NCI-H1105 treated with DMSO at 0.1 percent for 48 hours (cell line): ENCODE results near the gene NUDC.
"Not testable (repeated sequence)": the region's sequence is repeated elsewhere in the genome, so short reads cannot be mapped to it uniquely, and the experiment has no call there.

Source experiments
- DNase-seq: peaks from one replicate; lab custom pipeline; 2025; lab: John Stamatoyannopoulos, UW

NUDC gene

DNA sequence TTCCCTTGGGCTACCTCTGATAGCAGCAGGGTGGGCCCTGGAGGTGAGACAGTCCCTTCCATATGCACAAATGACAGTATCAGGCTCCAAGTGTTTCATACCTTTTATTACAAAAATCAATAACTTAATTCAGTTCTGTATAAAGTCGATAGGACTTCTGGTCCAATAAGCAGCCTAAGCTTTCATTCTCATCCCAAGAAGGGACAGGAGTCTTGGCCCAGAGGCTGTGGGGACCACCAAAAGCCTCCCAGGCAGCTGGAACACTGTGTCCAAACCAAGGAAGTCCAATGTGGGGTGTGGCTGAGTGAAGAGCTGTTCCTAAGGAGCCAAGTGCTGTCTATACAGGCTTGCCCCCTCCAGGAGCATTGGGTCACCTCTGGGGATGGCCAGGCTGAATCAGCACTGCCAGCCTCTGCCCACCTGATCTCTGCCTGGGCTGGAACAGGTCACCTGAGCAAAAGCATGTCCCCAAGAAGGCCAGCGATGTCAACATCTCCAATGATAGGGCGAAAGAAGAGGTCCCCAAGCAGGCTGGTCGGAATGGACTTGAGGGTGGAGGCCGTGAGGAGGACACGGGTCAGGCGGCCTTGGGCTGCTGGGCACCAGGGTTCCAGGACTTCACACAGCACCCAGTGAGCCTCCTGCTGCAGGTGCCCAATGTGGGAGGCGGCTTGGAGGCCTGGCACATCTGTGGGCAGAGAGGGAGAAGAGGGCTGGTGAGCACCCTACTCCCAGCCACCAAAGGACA lies 10.0 kb upstream of the NUDC start:
- DNase-seq, result no peak

DNA sequence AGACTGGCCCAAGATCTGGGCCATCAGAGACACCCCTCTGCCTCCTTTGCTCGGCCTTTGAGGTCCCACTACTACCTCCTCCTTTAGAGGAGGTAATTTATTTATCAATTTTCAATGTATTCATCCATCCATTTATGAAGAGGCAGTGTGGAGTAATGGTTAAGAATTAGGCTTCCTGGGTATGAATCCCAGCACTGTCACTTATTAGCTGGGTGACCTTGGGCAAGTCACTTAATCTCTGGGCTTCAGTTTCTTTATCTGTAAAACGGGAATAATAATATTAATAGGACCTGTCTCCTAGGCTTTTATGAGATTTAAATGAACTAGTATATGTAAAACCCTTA lies 9.4 kb upstream of the NUDC start:
- no peak for DNase-seq

DNA sequence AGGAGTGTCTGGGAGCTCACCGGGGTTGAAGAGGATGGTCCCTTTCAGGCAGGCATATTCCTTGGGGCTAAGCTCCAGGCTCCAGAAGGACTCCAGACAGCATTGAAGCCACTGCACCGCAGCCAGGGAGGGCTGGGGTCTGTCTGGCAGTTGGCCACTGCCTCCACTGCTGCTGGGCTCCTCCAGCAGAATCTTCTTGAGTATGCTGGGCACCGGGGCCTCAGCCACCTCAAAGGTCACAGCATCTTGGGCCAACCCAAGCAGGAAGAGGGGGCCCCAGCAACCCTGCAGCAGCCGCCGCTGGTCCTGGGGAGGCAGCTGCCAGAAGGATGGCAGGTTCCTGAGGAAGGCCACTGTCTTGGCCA lies 8.2 kb upstream of the NUDC start:
- peak; percentile 12 for DNase-seq

DNA sequence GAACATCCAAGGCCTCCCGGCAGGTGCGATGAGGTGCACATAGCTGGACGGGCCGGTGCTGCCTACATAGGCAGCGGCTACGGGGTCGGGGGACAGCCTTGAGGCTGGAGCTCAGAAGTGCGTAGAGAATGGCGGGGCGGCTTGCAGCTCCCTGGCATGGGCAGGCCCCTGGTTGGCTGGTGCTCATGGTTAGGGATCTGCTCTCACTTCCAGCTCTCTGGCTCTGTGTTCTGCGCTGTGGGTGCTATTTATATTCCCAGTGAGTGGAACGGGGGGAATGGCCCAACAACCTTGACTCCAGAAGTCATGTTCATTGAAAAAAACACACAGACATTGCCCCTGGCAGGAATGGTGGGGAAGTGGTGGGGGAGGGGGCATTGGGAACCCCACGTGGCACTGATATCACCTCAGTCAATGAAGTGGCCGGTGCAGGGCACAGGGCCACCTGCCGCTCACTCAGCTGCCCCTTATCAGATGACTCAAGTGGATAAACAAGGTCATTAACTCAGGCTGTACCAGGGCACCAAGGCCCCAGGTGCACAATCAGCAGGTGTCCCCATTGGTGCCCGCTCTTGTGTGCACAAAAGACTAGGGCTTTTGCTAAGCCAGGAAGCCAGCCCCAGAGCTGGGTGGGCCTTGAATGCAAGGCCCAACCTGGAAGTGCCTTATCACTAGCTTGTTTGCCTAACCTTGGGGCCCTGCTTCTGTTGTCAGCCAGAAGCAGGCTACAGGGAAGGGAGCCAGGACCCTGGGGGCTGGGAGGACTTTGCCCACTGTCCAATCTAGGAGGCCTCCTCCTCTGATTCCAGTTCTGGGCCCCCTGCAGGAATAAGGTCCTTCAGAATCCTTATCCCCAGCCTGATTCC lies 7.6 kb upstream of the NUDC start, which contains the start of gene NR0B2:
NR0B2 (minus strand) TSS at position 222 of the 866 bp plus-strand sequence; CDS start at position 187, 35 bp downstream.
- peak; percentile 99 for DNase-seq

- no peak for DNase-seq
Measured at GRCh38 chr1:26915204-26915842, 6.2 kb upstream of the NUDC start.

GRCh38 chr1:26921126-26921539 lies 410 bp upstream of the NUDC start:
- DNase-seq, result no peak

DNA sequence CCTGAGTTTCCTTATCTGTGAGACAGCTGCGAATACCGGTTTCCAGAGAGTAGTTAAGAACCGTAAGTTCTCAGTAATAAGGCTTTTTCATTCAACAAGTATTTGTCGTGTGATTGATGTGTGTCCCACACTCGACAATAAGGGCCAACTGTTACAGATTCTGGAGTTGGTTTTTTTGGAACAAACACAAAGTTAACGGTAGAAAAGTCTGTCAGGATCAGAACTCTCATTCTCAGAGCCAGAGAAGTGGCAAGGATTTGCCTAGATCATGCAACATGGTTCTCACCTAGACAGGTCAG lies 837 bp downstream of the NUDC start:
- no peak for DNase-seq

GRCh38 chr1:26922901-26923300 lies 1.4 kb downstream of the NUDC start:
- DNase-seq, result no peak

DNA sequence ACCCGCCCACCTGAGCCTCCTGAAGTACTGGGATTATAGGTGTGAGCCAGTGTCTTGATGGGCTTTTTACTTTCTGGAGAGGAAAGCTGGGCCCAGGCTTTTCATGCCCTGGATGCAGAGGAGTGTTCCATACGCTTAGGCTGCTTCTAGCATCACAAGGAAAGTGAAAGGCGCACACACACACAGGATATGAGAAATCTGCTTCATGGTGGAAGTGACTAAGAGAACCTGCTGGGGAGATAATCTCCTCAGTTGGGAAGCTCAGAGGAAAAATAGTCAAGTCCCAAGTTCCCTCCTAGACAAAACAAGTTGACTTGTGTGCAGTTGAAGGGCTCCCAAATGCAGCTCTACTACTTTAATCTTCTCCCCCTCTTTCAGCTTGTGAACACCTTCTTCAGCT lies 2.2 kb downstream of the NUDC start:
- DNase-seq, result no peak

DNA sequence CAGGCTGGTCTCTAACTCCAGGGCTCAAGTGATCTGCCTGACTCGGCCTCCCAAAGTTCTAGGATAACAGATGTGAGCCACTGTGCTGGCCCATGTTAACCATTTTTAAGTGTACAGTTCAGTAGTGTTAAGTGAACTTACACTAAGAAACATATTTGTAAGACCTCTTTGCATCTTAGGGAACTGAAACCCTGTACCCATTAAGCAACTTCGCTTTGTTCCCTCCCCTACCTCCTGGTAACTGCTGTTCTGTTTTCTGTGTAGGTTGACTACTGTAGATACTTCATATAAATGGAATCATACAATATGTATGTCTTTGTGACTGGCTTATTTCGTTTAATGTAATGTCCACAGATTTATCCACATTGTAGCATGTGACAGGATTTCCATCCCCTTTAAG lies 11.0 kb downstream of the NUDC start:
- no peak for DNase-seq

- DNase-seq, result no peak
Measured at GRCh38 chr1:26936823-26937222, 15.3 kb downstream of the NUDC start.

- DNase-seq, result no peak
Measured at GRCh38 chr1:26938004-26938658, 16.6 kb downstream of the NUDC start.

DNA sequence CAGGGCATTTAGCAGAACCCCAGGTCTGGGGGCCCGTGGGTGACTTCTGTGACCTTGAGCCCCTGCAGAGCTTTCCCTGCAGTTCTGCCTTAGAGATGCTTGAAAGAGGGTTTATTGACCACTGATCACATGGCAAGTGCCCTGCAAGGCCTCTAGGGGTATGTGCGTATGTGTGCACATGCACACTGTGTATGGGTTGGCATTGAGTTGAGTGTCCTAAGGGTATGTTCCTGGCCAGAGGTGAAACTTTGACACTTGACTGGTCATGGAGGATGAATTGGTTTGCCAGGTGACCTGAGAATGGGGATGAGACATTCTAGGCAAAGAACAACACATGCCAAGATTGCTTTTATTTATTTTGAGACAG lies 17.1 kb downstream of the NUDC start:
- no peak for DNase-seq

DNA sequence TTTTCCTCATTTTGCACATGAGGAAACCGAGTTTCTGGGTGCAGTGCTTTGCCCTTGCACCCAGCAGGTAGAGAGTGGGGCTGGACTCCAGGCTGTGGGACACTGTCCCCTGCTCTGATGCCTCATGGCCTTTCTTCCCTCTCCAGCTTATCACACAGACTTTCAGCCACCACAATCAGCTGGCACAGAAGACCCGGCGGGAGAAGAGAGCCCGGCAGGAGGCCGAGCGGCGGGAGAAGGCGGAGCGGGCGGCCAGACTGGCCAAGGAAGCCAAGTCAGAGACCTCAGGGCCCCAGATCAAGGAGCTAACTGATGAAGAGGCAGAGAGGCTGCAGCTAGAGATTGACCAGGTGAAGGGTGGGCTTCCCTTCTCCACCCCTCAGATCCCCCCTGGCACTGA lies 19.8 kb downstream of the NUDC start:
- DNase-seq, result no peak

DNA sequence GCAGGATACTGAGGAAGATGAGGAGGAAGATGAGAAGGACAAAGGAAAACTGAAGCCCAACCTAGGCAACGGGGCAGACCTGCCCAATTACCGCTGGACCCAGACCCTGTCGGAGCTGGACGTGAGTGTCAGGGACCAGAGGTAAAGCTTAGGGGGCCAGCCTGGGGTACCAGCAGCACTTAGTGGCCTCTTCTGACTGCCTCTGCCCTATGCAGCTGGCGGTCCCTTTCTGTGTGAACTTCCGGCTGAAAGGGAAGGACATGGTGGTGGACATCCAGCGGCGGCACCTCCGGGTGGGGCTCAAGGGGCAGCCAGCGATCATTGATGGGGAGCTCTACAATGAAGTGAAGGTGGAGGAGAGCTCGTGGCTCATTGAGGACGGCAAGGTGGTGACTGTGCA lies 21.1 kb downstream of the NUDC start:
- DNase-seq, result no peak

GRCh38 chr1:26945138-26945537 lies 23.6 kb downstream of the NUDC start:
- DNase-seq, result no peak

DNA sequence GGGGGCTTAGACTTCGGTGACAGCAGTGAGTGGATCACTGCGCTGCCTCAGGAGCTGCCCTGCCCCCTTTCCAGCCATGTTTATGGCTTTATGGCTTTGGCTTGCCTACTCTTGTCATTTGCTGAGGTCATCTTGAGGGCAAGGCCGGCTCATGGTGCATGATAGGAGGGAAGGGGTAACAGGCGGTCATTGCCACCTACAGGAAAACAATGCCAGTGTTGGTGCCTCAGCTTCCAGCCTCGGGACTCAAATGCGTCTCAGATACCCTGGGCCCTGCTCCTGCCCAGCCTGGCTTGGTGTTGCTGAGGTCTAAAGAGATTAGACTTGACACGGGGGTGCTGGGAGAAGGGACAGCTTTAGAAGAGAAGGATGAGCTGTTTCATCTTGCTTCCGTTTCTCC lies 24.2 kb downstream of the NUDC start:
- DNase-seq, result no peak

- DNase-seq, result no peak
Measured at GRCh38 chr1:26946270-26946669, 24.7 kb downstream of the NUDC start.

GRCh38 chr1:26948725-26949057 lies 27.1 kb downstream of the NUDC start:
- DNase-seq, result not testable (repeated sequence)

GRCh38 chr1:26949266-26949925 lies 27.9 kb downstream of the NUDC start:
- DNase-seq, result no peak

- no peak for DNase-seq
Measured at GRCh38 chr1:26949926-26950319, 28.4 kb downstream of the NUDC start.

DNA sequence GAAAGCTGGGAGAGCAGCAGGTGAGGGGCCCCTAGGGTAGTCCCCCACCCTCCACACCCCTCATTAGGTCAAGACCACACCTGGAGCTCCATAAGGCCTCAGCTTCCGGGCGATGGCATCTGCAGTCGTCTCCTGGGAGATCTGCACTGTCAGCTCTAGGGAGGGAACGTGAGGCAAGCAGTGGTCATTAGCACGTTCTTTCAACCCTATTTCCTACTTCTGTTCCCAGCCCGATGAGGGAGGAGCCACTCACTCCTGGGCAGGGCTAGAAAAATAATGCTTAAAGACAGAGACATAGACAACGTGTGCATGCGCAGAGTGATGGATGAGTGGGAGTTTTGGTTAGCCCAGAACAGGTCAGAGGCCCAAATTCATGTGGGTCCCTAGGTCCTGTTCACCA lies 29.1 kb downstream of the NUDC start:
- DNase-seq, result no peak
